GM23338 (cell line): ENCODE measurements around the gene CPLANE2. TPM values are rescaled to one million over a fixed set of nuclear protein-coding genes. Genes with fewer than 3 reads are reported as not detected.

Experiments used
- ATAC-seq: fragments of 200-7000 bp; cut with Tn5 transposase; 3 replicates; pipeline ENCODE4 v1.9.1; 2020
- DNase-seq: peaks from one replicate; pipeline ENCODE4 v3.0.0-alpha.2; 2015; ENCODE audit warnings: low spot score
- H2AFZ ChIP-seq: fragments of 200-600 bp; sonication (generic); 2 replicates; pipeline ENCODE4 v1.8.0; 2016; ENCODE audit warnings: antibody characterized with exemption, mild to moderate bottlenecking, moderate library complexity
- H3F3A ChIP-seq: fragments of 200-600 bp; sonication (generic); replicated peaks from 2 replicates; pipeline ENCODE4 v1.8.0; 2017; ENCODE audit warnings: antibody characterized with exemption, mixed run types, low read depth
- H3K27ac ChIP-seq: fragments of 200-600 bp; sonication (generic); 2 replicates; pipeline ENCODE4 v1.6.1; 2016; ENCODE audit warnings: low read depth
- H3K27me3 ChIP-seq: fragments of 200-600 bp; sonication (generic); 2 replicates; pipeline ENCODE4 v1.8.0; 2016; ENCODE audit warnings: mild to moderate bottlenecking, mixed run types, moderate library complexity; ENCODE audit not compliant: insufficient read depth
- H3K36me3 ChIP-seq: fragments of 200-600 bp; sonication (generic); 2 replicates; pipeline ENCODE4 v1.8.0; 2016; ENCODE audit warnings: mild to moderate bottlenecking; ENCODE audit not compliant: insufficient read depth
- H3K4me1 ChIP-seq: fragments of 200-600 bp; sonication (generic); 2 replicates; pipeline ENCODE4 v1.8.0; 2016; ENCODE audit warnings: mild to moderate bottlenecking, moderate library complexity; ENCODE audit not compliant: insufficient read depth
- H3K4me2 ChIP-seq: fragments of 200-600 bp; sonication (generic); 2 replicates; pipeline ENCODE4 v1.7.1; 2017; ENCODE audit warnings: mixed run types
- H3K4me3 ChIP-seq: fragments of 200-600 bp; sonication (generic); 2 replicates; pipeline ENCODE4 v1.6.1; 2016; ENCODE audit warnings: mixed run types
- H3K79me2 ChIP-seq: fragments of 200-600 bp; sonication (generic); replicated peaks from 2 replicates; pipeline ENCODE4 v1.8.0; 2017; ENCODE audit warnings: mild to moderate bottlenecking; ENCODE audit not compliant: insufficient read depth
- H3K9me2 ChIP-seq: fragments of 200-600 bp; sonication (generic); 2 replicates; pipeline ENCODE4 v1.8.0; 2017; ENCODE audit not compliant: insufficient read depth
- H4K20me1 ChIP-seq: fragments of 200-600 bp; sonication (generic); replicated peaks from 2 replicates; pipeline ENCODE4 v1.8.0; 2017; ENCODE audit warnings: mild to moderate bottlenecking; ENCODE audit not compliant: insufficient read depth
- H3K27ac Mint-ChIP-seq: 2 replicates; pipeline ENCODE4 v1.8.0; 2020; ENCODE audit warnings: inconsistent platforms, mild to moderate bottlenecking, moderate library complexity, mixed read lengths
- H3K27me3 Mint-ChIP-seq: 3 replicates; pipeline ENCODE4 v1.8.0; 2022; ENCODE audit warnings: low read depth, mild to moderate bottlenecking, moderate library complexity, mixed read lengths, inconsistent platforms; ENCODE audit not compliant: insufficient read depth, poor library complexity
- H3K36me3 Mint-ChIP-seq: 3 replicates; pipeline ENCODE4 v1.8.0; 2021; ENCODE audit warnings: low read depth, mild to moderate bottlenecking, inconsistent platforms, moderate library complexity, mixed read lengths
- H3K4me1 Mint-ChIP-seq: 3 replicates; pipeline ENCODE4 v1.8.0; 2020; ENCODE audit warnings: mild to moderate bottlenecking, inconsistent platforms, mixed read lengths
- H3K4me3 Mint-ChIP-seq: 3 replicates; pipeline ENCODE4 v1.8.0; 2021; ENCODE audit warnings: moderate library complexity, mild to moderate bottlenecking, inconsistent platforms, mixed read lengths
- H3K9me3 Mint-ChIP-seq: 3 replicates; pipeline ENCODE4 v1.8.0; 2020; ENCODE audit warnings: moderate library complexity, mild to moderate bottlenecking, inconsistent platforms, mixed read lengths
- EZH2 ChIP-seq: fragments of 200-600 bp; sonication (generic); IDR thresholded peaks from one replicate; pipeline ENCODE4 v1.8.0; 2017; ENCODE audit warnings: antibody characterized with exemption, mild to moderate bottlenecking, low read depth; ENCODE audit not compliant: unreplicated experiment
- EZH2phosphoT487 ChIP-seq: fragments of 200-600 bp; sonication (generic); IDR thresholded peaks from one replicate; pipeline ENCODE4 v1.8.1; 2018; ENCODE audit warnings: antibody characterized with exemption; ENCODE audit not compliant: unreplicated experiment
- JUNB ChIP-seq: IDR thresholded peaks from one replicate; pipeline ENCODE4 v1.6.1; 2016; ENCODE audit warnings: antibody characterized with exemption; ENCODE audit not compliant: unreplicated experiment
- NANOG ChIP-seq: IDR thresholded peaks from 2 replicates; pipeline ENCODE4 v1.6.1; 2016; ENCODE audit warnings: antibody characterized with exemption, borderline replicate concordance
- POLR2AphosphoS5 ChIP-seq: IDR thresholded peaks from 2 replicates; pipeline ENCODE4 v1.6.1; 2016; ENCODE audit warnings: antibody characterized with exemption, low read depth
- STAT1 ChIP-seq: IDR thresholded peaks from one replicate; pipeline ENCODE4 v1.6.1; 2016; ENCODE audit warnings: antibody characterized with exemption; ENCODE audit not compliant: unreplicated experiment
- ZNF114 ChIP-seq: fragments of 250-450 bp; sonication (Bioruptor Pico); IDR thresholded peaks from 2 replicates; pipeline ENCODE4 v1.5.0; 2020; ENCODE audit warnings: mild to moderate bottlenecking, moderate library complexity
- ZNF331 ChIP-seq: fragments of 250-450 bp; sonication (Bioruptor Pico); IDR thresholded peaks from 2 replicates; pipeline ENCODE4 v1.5.0; 2020; ENCODE audit warnings: low read depth, mild to moderate bottlenecking, moderate library complexity
- long read RNA-seq: library from polyadenylated mRNA; unstranded; transcript quantifications from one replicate; pipeline ENCODE4 v2.0.0, GENCODE V29; 2020; ENCODE audit not compliant: unreplicated experiment
- polyA plus RNA-seq: library from polyadenylated mRNA; unstranded; fragments of >200 nt; fragmentation: Nextera tagmentation; extraction: Ambion mirVana; gene quantifications from 2 replicates; pipeline ENCODE4 v1.2.1, GENCODE V29; 2016
- total RNA-seq: library from RNA; depleted of rRNA; stranded (reverse); fragments of >200 nt; shearing (Covaris generic); gene quantifications from 2 replicates; pipeline ENCODE4 v1.2.3, GENCODE V29; 2014; rRNA removed
- TF ChIP-seq, protein P1 (sequence below): IDR thresholded peaks from 2 replicates; pipeline ENCODE4 v1.6.1; 2016; ENCODE audit warnings: antibody characterized with exemption
- TF ChIP-seq, protein P2 (sequence below): IDR thresholded peaks from one replicate; pipeline ENCODE4 v1.6.1; 2018; ENCODE audit warnings: antibody characterized with exemption; ENCODE audit not compliant: unreplicated experiment
- TF ChIP-seq, protein P3 (sequence below), 2 experiments: fragments of 200-600 bp in 1 of 2; sonication (generic) in 1 of 2; conservative IDR thresholded peaks; 2 replicates each; pipeline versions ENCODE4 v1.5.1 to v1.6.1; 2016 to 2017; ENCODE audit warnings: antibody characterized with exemption in 2 of 2, low read depth in 2 of 2, mild to moderate bottlenecking in 2 of 2, moderate library complexity in 1 of 2
- TF ChIP-seq, protein P4 (sequence below): fragments of 250-450 bp; sonication (Bioruptor Pico); IDR thresholded peaks from 2 replicates; pipeline ENCODE4 v1.5.0; 2020; ENCODE audit warnings: mild to moderate bottlenecking, moderate library complexity

CPLANE2 gene, protein sequence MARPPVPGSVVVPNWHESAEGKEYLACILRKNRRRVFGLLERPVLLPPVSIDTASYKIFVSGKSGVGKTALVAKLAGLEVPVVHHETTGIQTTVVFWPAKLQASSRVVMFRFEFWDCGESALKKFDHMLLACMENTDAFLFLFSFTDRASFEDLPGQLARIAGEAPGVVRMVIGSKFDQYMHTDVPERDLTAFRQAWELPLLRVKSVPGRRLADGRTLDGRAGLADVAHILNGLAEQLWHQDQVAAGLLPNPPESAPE
- total RNA-seq (1.6 and 1.8 TPM in 2 replicates), polyA plus RNA-seq (0.44 and 1.1 TPM in 2 replicates)
- long read RNA-seq, partial matches to known transcripts, result 0 of 2 reads
- long read RNA-seq, other reads (novel, unspliced or antisense), result 0 of 2 reads

DNA sequence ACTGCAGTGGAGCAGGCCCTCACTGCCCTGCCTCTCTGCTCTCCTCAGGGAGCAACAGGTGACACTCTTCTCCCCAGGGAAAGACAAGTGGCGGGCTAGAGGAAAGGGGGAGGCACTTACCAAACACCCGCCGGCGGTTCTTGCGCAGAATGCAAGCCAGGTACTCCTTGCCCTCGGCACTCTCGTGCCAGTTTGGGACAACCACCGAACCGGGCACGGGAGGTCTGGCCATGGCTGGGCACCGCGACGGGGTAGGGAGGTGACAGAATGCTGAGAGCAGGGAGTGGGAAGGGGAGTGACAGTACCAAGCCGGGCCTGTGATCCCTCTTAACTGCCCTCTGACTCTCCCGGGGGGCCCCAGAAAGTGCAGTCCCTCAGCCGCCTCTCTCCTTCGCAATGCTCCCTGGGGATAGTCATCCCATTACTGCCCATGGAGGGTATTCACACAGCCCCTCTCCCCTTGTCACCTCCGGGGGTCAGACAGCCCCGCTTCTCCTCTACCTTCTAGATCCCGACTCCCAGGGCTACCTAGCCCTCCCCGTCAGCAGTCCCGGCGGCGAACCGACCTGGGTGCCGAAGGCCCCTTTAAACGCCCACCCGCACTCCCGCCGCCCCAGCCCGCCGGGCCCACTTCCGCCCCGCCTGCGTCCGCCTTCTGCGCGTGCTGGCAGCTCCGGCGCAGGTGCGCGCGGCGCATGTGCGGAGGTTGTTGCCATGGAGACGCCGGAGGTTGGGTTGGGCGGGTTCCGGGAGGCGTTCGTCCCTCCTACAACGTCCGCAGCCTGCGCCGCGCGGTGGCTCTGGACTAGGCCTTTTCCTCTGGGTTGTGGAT, at the start of gene CPLANE2:
Gene CPLANE2, minus strand, starts transcription at position 673 of the 832 bp plus-strand sequence. Its CDS starts 441 bp downstream, at position 232.
- H3F3A ChIP-seq, result no peaks in the 10 kb centered on the region
- Mint-ChIP-seq H3K4me1 (peaks cover 15% of the 10 kb centered on the region; the same call in 1 of the 3 replicates), H3K27ac (no peak within 1 kb of the TSS), H3K36me3 (no peaks in the 10 kb centered on the region), H3K4me3 (peak within 1 kb of the TSS; percentile 85), H3K27me3 (peaks cover 9% of the 10 kb centered on the region), H3K9me3 (no peaks in the 10 kb centered on the region)
- no peaks in the 10 kb centered on the region for H3K79me2 ChIP-seq
- peak; percentile 98 for DNase-seq
- no peaks in the 10 kb centered on the region for H3K9me2 ChIP-seq
- peak within 1 kb of the TSS; percentile 99 for H2AFZ ChIP-seq
- peaks cover 5% of the 10 kb centered on the region; the same call in 1 of the 2 replicates for H3K27me3 ChIP-seq
- H3K4me2 ChIP-seq, result peak within 1 kb of the TSS; percentile 98
- ATAC-seq, result peak; percentile 89
- no peaks in the 10 kb centered on the region for H4K20me1 ChIP-seq
- H3K36me3 ChIP-seq, result no peaks in the 10 kb centered on the region
- peaks cover 3% of the 10 kb centered on the region for H3K4me1 ChIP-seq
- H3K27ac ChIP-seq, result no peak within 1 kb of the TSS
- H3K4me3 ChIP-seq, result peak within 1 kb of the TSS; percentile 85
- TF ChIP-seq EZH2phosphoT487, result no peak
- no peak for TF ChIP-seq EZH2
- no peak for TF ChIP-seq ZNF331 (CRISPR knock-in tag)
- TF ChIP-seq, protein P1, sequence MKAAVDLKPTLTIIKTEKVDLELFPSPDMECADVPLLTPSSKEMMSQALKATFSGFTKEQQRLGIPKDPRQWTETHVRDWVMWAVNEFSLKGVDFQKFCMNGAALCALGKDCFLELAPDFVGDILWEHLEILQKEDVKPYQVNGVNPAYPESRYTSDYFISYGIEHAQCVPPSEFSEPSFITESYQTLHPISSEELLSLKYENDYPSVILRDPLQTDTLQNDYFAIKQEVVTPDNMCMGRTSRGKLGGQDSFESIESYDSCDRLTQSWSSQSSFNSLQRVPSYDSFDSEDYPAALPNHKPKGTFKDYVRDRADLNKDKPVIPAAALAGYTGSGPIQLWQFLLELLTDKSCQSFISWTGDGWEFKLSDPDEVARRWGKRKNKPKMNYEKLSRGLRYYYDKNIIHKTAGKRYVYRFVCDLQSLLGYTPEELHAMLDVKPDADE, result no peak
- no peak for TF ChIP-seq STAT1
- TF ChIP-seq ZNF114, result no peak
- TF ChIP-seq, protein P2, sequence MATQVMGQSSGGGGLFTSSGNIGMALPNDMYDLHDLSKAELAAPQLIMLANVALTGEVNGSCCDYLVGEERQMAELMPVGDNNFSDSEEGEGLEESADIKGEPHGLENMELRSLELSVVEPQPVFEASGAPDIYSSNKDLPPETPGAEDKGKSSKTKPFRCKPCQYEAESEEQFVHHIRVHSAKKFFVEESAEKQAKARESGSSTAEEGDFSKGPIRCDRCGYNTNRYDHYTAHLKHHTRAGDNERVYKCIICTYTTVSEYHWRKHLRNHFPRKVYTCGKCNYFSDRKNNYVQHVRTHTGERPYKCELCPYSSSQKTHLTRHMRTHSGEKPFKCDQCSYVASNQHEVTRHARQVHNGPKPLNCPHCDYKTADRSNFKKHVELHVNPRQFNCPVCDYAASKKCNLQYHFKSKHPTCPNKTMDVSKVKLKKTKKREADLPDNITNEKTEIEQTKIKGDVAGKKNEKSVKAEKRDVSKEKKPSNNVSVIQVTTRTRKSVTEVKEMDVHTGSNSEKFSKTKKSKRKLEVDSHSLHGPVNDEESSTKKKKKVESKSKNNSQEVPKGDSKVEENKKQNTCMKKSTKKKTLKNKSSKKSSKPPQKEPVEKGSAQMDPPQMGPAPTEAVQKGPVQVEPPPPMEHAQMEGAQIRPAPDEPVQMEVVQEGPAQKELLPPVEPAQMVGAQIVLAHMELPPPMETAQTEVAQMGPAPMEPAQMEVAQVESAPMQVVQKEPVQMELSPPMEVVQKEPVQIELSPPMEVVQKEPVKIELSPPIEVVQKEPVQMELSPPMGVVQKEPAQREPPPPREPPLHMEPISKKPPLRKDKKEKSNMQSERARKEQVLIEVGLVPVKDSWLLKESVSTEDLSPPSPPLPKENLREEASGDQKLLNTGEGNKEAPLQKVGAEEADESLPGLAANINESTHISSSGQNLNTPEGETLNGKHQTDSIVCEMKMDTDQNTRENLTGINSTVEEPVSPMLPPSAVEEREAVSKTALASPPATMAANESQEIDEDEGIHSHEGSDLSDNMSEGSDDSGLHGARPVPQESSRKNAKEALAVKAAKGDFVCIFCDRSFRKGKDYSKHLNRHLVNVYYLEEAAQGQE, result no peak
- TF ChIP-seq, protein P3, sequence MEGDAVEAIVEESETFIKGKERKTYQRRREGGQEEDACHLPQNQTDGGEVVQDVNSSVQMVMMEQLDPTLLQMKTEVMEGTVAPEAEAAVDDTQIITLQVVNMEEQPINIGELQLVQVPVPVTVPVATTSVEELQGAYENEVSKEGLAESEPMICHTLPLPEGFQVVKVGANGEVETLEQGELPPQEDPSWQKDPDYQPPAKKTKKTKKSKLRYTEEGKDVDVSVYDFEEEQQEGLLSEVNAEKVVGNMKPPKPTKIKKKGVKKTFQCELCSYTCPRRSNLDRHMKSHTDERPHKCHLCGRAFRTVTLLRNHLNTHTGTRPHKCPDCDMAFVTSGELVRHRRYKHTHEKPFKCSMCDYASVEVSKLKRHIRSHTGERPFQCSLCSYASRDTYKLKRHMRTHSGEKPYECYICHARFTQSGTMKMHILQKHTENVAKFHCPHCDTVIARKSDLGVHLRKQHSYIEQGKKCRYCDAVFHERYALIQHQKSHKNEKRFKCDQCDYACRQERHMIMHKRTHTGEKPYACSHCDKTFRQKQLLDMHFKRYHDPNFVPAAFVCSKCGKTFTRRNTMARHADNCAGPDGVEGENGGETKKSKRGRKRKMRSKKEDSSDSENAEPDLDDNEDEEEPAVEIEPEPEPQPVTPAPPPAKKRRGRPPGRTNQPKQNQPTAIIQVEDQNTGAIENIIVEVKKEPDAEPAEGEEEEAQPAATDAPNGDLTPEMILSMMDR (conservative IDR thresholded peaks at IDR 0.05; ENCODE audit: low read depth in 2 of 2), result no peak
- no peak for TF ChIP-seq JUNB
- TF ChIP-seq, protein P4, sequence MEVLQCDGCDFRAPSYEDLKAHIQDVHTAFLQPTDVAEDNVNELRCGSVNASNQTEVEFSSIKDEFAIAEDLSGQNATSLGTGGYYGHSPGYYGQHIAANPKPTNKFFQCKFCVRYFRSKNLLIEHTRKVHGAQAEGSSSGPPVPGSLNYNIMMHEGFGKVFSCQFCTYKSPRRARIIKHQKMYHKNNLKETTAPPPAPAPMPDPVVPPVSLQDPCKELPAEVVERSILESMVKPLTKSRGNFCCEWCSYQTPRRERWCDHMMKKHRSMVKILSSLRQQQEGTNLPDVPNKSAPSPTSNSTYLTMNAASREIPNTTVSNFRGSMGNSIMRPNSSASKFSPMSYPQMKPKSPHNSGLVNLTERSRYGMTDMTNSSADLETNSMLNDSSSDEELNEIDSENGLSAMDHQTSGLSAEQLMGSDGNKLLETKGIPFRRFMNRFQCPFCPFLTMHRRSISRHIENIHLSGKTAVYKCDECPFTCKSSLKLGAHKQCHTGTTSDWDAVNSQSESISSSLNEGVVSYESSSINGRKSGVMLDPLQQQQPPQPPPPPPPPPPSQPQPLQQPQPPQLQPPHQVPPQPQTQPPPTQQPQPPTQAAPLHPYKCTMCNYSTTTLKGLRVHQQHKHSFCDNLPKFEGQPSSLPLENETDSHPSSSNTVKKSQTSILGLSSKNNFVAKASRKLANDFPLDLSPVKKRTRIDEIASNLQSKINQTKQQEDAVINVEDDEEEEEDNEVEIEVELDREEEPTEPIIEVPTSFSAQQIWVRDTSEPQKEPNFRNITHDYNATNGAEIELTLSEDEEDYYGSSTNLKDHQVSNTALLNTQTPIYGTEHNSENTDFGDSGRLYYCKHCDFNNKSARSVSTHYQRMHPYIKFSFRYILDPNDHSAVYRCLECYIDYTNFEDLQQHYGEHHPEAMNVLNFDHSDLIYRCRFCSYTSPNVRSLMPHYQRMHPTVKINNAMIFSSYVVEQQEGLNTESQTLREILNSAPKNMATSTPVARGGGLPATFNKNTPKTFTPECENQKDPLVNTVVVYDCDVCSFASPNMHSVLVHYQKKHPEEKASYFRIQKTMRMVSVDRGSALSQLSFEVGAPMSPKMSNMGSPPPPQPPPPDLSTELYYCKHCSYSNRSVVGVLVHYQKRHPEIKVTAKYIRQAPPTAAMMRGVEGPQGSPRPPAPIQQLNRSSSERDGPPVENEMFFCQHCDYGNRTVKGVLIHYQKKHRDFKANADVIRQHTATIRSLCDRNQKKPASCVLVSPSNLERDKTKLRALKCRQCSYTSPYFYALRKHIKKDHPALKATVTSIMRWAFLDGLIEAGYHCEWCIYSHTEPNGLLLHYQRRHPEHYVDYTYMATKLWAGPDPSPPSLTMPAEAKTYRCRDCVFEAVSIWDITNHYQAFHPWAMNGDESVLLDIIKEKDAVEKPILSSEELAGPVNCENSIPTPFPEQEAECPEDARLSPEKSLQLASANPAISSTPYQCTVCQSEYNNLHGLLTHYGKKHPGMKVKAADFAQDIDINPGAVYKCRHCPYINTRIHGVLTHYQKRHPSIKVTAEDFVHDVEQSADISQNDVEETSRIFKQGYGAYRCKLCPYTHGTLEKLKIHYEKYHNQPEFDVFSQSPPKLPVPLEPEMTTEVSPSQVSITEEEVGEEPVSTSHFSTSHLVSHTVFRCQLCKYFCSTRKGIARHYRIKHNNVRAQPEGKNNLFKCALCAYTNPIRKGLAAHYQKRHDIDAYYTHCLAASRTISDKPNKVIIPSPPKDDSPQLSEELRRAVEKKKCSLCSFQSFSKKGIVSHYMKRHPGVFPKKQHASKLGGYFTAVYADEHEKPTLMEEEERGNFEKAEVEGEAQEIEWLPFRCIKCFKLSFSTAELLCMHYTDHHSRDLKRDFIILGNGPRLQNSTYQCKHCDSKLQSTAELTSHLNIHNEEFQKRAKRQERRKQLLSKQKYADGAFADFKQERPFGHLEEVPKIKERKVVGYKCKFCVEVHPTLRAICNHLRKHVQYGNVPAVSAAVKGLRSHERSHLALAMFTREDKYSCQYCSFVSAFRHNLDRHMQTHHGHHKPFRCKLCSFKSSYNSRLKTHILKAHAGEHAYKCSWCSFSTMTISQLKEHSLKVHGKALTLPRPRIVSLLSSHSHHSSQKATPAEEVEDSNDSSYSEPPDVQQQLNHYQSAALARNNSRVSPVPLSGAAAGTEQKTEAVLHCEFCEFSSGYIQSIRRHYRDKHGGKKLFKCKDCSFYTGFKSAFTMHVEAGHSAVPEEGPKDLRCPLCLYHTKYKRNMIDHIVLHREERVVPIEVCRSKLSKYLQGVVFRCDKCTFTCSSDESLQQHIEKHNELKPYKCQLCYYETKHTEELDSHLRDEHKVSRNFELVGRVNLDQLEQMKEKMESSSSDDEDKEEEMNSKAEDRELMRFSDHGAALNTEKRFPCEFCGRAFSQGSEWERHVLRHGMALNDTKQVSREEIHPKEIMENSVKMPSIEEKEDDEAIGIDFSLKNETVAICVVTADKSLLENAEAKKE (CRISPR knock-in tag), result no peak
- TF ChIP-seq POLR2AphosphoS5, result peak; percentile 82
- no peak for TF ChIP-seq NANOG
